ENCODE data around the gene CDX1.

The CDX1 gene

DNA sequence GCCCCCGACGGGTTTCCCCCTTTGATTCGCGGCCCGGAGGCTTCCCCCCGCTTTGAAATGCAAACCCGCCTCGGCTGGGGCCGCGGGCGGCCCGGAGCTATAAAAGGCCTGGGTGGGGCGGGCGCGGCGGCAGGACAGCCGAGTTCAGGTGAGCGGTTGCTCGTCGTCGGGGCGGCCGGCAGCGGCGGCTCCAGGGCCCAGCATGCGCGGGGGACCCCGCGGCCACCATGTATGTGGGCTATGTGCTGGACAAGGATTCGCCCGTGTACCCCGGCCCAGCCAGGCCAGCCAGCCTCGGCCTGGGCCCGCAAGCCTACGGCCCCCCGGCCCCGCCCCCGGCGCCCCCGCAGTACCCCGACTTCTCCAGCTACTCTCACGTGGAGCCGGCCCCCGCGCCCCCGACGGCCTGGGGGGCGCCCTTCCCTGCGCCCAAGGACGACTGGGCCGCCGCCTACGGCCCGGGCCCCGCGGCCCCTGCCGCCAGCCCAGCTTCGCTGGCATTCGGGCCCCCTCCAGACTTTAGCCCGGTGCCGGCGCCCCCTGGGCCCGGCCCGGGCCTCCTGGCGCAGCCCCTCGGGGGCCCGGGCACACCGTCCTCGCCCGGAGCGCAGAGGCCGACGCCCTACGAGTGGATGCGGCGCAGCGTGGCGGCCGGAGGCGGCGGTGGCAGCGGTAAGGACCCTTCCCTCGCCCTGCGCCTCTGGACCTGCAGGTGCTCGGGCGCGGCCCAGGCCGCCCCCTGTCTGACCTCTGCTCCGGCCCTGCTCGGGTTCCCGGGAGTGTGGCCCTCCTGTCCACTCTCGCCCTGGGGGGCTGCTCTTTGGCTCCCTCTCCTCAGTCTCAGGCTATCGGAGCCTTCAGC, at the start of gene CDX1:
TSS of gene CDX1 (plus strand) at position 129 of the 862 bp plus-strand sequence. CDS start at position 228, 99 bp downstream.
- DNase-seq (ENCODE audit: low read depth), result no peak
- TF ChIP-seq, protein P1, sequence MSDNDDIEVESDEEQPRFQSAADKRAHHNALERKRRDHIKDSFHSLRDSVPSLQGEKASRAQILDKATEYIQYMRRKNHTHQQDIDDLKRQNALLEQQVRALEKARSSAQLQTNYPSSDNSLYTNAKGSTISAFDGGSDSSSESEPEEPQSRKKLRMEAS (IDR thresholded peaks at IDR 0.05; ENCODE audit: low read depth, low read length), result no peak
- TF ChIP-seq, protein P2, sequence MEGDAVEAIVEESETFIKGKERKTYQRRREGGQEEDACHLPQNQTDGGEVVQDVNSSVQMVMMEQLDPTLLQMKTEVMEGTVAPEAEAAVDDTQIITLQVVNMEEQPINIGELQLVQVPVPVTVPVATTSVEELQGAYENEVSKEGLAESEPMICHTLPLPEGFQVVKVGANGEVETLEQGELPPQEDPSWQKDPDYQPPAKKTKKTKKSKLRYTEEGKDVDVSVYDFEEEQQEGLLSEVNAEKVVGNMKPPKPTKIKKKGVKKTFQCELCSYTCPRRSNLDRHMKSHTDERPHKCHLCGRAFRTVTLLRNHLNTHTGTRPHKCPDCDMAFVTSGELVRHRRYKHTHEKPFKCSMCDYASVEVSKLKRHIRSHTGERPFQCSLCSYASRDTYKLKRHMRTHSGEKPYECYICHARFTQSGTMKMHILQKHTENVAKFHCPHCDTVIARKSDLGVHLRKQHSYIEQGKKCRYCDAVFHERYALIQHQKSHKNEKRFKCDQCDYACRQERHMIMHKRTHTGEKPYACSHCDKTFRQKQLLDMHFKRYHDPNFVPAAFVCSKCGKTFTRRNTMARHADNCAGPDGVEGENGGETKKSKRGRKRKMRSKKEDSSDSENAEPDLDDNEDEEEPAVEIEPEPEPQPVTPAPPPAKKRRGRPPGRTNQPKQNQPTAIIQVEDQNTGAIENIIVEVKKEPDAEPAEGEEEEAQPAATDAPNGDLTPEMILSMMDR (IDR thresholded peaks at IDR 0.05; ENCODE audit: low read depth, low read length), result no peak
- TF ChIP-seq MYC (IDR thresholded peaks at IDR 0.05; ENCODE audit: low read depth, low read length), result no peak

DNA sequence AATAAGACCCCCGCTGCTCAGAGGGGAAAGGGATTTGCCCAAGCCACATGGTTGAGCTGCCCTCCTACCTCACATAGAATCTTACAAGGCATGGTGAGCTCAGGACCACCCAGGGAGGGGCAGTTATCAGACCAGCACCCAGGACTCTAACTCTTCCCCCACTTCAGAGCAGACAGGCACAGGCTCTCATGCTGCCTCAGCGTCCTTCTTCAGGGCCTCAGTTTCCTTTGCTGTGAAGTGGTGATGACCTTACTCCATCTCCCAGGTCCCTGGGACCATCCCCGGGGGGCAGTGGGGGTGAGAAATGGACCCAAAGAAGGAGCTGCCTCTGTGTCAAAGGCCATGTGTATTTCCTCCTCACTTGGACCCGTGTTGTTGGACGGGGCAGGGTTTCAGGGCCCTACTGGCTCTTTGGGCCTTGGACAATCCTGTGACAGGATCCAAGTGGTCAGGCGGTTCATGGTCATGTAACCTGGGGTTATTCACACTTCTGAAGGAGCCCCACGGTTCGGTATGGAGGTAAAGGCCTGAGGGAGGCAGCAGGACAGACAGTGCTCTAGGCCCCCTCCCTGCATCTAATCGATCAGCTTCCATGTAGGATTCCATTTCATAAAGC, 48.5 kb upstream of the CDX1 start:
- no peak overlapping the region for H3K4me3 ChIP-seq (ENCODE audit: low read depth, low read length)
- DNase-seq (ENCODE audit: low read depth), result no peak
- TF ChIP-seq, protein P1 (IDR thresholded peaks at IDR 0.05; ENCODE audit: low read depth, low read length), result no peak
- TF ChIP-seq MYC (IDR thresholded peaks at IDR 0.05; ENCODE audit: low read depth, low read length) (no peak), POLR2A (IDR thresholded peaks at IDR 0.05; ENCODE audit: extremely low read depth, insufficient read length) (no peak)
- TF ChIP-seq, protein P2 (IDR thresholded peaks at IDR 0.05; ENCODE audit: low read depth, low read length), result no peak

More for the DNA sequence above, at the start of gene CDX1:
- H3K4me3 ChIP-seq (ENCODE audit: low read depth, low read length), result no peak within 1 kb of the TSS

DNA sequence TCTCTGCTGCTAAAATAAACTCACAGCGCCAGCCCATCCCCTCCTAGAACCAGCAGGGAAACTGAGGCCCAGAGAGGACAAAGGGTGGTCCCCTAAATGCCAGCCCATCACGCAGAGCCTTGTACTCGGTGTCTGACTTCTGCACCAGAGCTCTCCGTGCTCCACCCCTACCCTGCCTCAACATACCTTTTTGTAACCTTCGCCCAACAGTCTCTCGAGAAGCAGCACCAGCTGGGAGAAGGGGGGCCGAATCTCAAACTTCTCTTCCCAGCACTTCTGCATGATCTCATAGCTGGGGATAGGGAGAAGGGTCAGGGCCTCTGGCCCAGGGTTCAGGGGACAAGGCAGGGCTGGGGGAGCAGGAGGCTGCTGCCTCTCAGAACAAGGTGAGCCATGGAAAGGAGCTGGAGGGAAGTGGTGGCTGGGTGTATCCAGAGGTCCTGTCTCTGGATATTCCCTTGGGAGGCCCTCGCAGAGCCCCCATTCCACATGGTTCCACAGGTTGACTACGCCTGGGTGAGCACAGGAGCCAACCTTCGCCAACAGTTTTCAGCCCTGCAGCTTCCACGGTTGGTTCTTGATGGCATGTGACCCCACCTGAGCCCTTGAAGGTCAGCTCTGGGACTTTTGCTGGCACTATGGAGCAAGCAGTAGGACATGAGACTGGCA, 47.9 kb upstream of the CDX1 start:
- no peak overlapping the region for H3K4me3 ChIP-seq (ENCODE audit: low read depth, low read length)
- no peak for TF ChIP-seq MYC (IDR thresholded peaks at IDR 0.05; ENCODE audit: low read depth, low read length)
- TF ChIP-seq POLR2A (IDR thresholded peaks at IDR 0.05; ENCODE audit: extremely low read depth, insufficient read length), result no peak
- TF ChIP-seq, protein P1 (IDR thresholded peaks at IDR 0.05; ENCODE audit: low read depth, low read length), result no peak
- TF ChIP-seq, protein P2 (IDR thresholded peaks at IDR 0.05; ENCODE audit: low read depth, low read length), result no peak
- no peak for DNase-seq (ENCODE audit: low read depth)

DNA sequence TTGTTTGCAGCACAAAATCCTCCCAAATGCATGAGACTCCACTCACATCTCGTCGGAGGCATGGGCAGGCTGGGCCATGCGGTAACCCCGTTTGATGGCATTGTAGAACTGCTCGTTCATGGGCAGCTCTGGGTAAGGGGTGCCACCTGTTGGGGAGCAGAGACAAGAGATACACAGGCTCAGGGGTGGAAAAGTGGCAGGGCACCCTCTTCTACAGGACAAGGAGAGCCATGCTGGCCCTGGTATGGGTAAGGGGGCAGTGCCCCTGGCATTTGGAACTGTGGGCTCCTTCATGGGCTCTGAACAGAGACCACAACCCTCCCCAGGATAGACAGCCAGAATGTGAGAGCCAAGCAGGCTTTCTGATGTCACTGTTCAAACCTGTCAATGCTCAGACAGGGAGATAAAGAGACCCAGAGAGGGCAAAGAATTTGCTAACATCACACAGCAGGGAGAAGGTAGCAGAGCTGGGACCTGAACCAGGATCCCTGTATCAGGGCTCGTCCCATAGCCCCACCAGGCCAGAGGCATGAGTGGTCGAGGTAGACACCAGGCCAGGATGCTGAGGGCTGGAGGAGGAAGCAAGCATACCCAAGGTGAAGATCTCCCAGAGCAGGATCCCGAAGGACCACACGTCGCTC, 47.0 kb upstream of the CDX1 start:
- H3K4me3 ChIP-seq (ENCODE audit: low read depth, low read length), result no peak overlapping the region
- no peak for TF ChIP-seq POLR2A (IDR thresholded peaks at IDR 0.05; ENCODE audit: extremely low read depth, insufficient read length)
- TF ChIP-seq, protein P1 (IDR thresholded peaks at IDR 0.05; ENCODE audit: low read depth, low read length), result peak; percentile 4; the same call in 1 of the 2 replicates
- TF ChIP-seq, protein P2 (IDR thresholded peaks at IDR 0.05; ENCODE audit: low read depth, low read length), result peak; percentile 17
- peak; percentile 56 for DNase-seq (ENCODE audit: low read depth)

DNA sequence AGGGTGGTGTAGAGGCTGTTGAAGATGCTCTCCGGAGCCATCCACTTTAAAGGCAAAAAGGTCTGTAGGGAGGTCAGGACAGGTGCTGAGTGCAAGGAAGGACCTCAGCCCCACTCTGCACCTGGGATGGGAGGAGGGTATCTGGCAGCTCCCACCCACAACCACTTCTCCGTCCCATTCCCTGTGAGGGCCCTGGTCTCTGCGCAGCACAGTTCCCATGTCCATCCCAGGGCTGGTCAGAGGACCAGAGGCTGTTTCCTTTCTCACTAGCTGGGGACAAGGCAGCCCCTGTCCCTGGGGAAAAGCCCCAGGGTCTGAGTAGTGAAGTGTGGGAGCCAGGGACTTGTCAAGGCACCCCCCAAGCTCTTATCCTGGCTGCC, 46.5 kb upstream of the CDX1 start:
- no peak for TF ChIP-seq POLR2A (IDR thresholded peaks at IDR 0.05; ENCODE audit: extremely low read depth, insufficient read length)
- TF ChIP-seq, protein P1 (IDR thresholded peaks at IDR 0.05; ENCODE audit: low read depth, low read length), result no peak
- no peak for TF ChIP-seq MYC (IDR thresholded peaks at IDR 0.05; ENCODE audit: low read depth, low read length)
- TF ChIP-seq, protein P2 (IDR thresholded peaks at IDR 0.05; ENCODE audit: low read depth, low read length), result no peak
- no peak for DNase-seq (ENCODE audit: low read depth)
- H3K4me3 ChIP-seq (ENCODE audit: low read depth, low read length), result no peak overlapping the region

Measured in NB4 (cell line).